ENCODE data around the gene AP3S2.

GRCh38 chr15:89898146-89898545, 4.4 kb upstream of the AP3S2 start:
- TF ChIP-seq POLR2A (IDR thresholded peaks at IDR 0.05) (no peak), CTCF (IDR thresholded peaks at IDR 0.05) (no peak)

Measured in esophagus squamous epithelium (tissue), 4 donors.